Panc1 (cell line): ENCODE results near the gene CPLANE2. TPM values are rescaled to one million over a fixed set of nuclear protein-coding genes. Genes with fewer than 3 reads are reported as not detected.

Experiments used
- ATAC-seq: fragments of 200-7000 bp; cut with Tn5 transposase; 2 replicates; pipeline ENCODE4 v1.9.1; 2020; ENCODE audit warnings: mild to moderate bottlenecking, moderate library complexity
- BruUV-seq: library from RNA; stranded (reverse); fragments of 400-500 nt; replicated peaks from 2 replicates; lab custom pipeline; 2021; lab: Mats Ljungman, UMichigan
- CTCF ChIA-PET: fragments of 300-600 bp; sonication (Branson Sonifier 250); formaldehyde crosslinking; loops from one replicate; lab custom pipeline; 2022; ENCODE audit warnings: antibody characterized with exemption; lab: Charles Lee
- POLR2A ChIA-PET: fragments of 300-600 bp; sonication (Branson Sonifier 250); formaldehyde crosslinking; loops from one replicate; lab custom pipeline; 2022; ENCODE audit warnings: antibody characterized with exemption; lab: Charles Lee
- DNase-seq: peaks from one replicate; pipeline ENCODE4 v3.0.0-alpha.2; 2010; ENCODE audit warnings: low read depth, low spot score
- H3K27ac ChIP-seq: 2 replicates; pipeline ENCODE4 v1.5.1; 2011; ENCODE audit warnings: mild to moderate bottlenecking, low read length, inconsistent platforms
- H3K27me3 ChIP-seq: fragments of 200-500 bp; sonication (Bioruptor generic); 2 replicates; pipeline ENCODE4 v1.6.0; 2014; ENCODE audit warnings: low read length, inconsistent platforms; ENCODE audit not compliant: control insufficient read depth, insufficient read depth
- H3K36me3 ChIP-seq: fragments of 200-500 bp; sonication (Bioruptor generic); 2 replicates; pipeline ENCODE4 v1.5.1; 2014; ENCODE audit warnings: inconsistent platforms, mild to moderate bottlenecking, low read length, moderate library complexity; ENCODE audit not compliant: control insufficient read depth, insufficient read depth
- H3K4me1 ChIP-seq: 2 replicates; pipeline ENCODE4 v1.5.1; 2011; ENCODE audit warnings: inconsistent platforms, mild to moderate bottlenecking, low read length, moderate library complexity; ENCODE audit not compliant: control insufficient read depth, insufficient read depth
- H3K4me3 ChIP-seq, 2 experiments: 2 replicates each; pipeline ENCODE4 v1.5.1; 2011 to 2012; ENCODE audit warnings: low read depth in 2 of 2, low read length in 2 of 2, mild to moderate bottlenecking in 2 of 2, inconsistent platforms in 1 of 2, moderate library complexity in 1 of 2
- H3K9me3 ChIP-seq: fragments of 200-500 bp; sonication (Bioruptor generic); 2 replicates; pipeline ENCODE4 v1.5.1; 2014; ENCODE audit warnings: low read depth, mild to moderate bottlenecking, inconsistent platforms, low read length, moderate library complexity; ENCODE audit not compliant: control insufficient read depth, insufficient read depth
- CTCF ChIP-seq: fragments of 450-650 bp; IDR thresholded peaks from 2 replicates; pipeline ENCODE4 v1.5.1; 2017; ENCODE audit warnings: mild to moderate bottlenecking
- POLR2AphosphoS5 ChIP-seq: IDR thresholded peaks from 2 replicates; pipeline ENCODE4 v1.6.1; 2012; ENCODE audit warnings: mild to moderate bottlenecking, low read depth, low read length, moderate library complexity
- SIN3A ChIP-seq: IDR thresholded peaks from 2 replicates; pipeline ENCODE4 v1.6.1; 2012; ENCODE audit warnings: low read depth, mild to moderate bottlenecking, low read length, moderate library complexity, borderline replicate concordance; ENCODE audit not compliant: insufficient read depth
- TCF7L2 ChIP-seq: IDR thresholded peaks from 2 replicates; pipeline ENCODE4 v1.6.1; 2011; ENCODE audit warnings: mild to moderate bottlenecking, low read depth, low read length, inconsistent platforms
- in situ Hi-C: cut with HindIII; loops from 2 replicates; pipeline ENCODE4 v1.10.0; 2016; ENCODE audit warnings: low sequenced_read_pairs, low pct_unique_long_range_greater_than_20kb
- intact Hi-C: fragments of 100-400 bp; cut with micrococcal nuclease; formaldehyde crosslinking; loops from one replicate; pipeline ENCODE4 v1.10.0; 2022; ENCODE audit not compliant: unreplicated experiment
- total RNA-seq: library from RNA; stranded (reverse); gene quantifications from one replicate; pipeline ENCODE4 v1.2.1, GENCODE V29; 2021; ENCODE audit not compliant: unreplicated experiment
- TF ChIP-seq, protein P1 (sequence below), 2 experiments: IDR thresholded peaks; 2 replicates each; pipeline ENCODE4 v1.6.1; 2011 to 2012; ENCODE audit warnings: low read depth in 2 of 2, control low read depth in 1 of 2, low read length in 1 of 2, mild to moderate bottlenecking in 1 of 2, moderate library complexity in 1 of 2; ENCODE audit not compliant: insufficient read depth in 1 of 2

The CPLANE2 gene
- total RNA-seq, 1 experiment from 2014 or later = 17.8 TPM

- in situ Hi-C loops = no loop called here
These were observed 23.8 kb upstream of the CPLANE2 start for GRCh38 chr1:16260814-16261213.

DNA sequence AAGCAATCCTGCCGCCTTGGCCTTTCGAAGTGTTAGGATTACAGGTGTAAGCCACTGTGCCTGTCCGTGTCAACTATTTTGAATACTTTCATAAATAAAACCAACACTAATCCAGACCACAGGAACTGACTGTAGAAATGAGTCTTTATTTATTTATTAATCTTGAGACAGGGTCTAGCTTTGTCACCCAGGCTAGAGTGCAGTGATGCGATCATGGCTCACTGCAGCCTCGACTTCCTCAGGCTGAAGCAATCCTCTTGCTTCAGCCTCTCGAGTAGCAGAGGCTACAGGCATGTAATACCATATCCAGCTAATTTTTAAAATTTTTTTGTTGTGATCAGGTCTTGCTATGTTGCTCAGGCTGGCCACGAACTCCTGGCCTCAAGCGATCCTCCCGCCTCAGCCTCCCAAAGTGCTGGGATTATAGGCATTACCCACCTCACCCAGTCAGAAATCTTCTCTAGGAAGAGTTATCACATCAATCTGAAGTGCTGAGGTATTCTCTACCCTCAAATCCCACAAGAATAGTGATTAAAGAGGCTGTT, 21.7 kb upstream of the CPLANE2 start:
- POLR2A ChIA-PET = no interaction called here
- CTCF ChIA-PET = no interaction called here
- BruUV-seq = no TSS peak
- Histone ChIP-seq H3K9me3 (no peaks in the 10 kb centered on the region), H3K4me3 (no peak overlapping the region), H3K4me1 (no peaks in the 10 kb centered on the region), H3K36me3 (0 out of 2 replicates have a peak, but pooled peaks cover 2% of the 10 kb centered on the region), H3K27ac (no peak overlapping the region), H3K27me3 (no peaks in the 10 kb centered on the region)
- TF ChIP-seq, protein P1, sequence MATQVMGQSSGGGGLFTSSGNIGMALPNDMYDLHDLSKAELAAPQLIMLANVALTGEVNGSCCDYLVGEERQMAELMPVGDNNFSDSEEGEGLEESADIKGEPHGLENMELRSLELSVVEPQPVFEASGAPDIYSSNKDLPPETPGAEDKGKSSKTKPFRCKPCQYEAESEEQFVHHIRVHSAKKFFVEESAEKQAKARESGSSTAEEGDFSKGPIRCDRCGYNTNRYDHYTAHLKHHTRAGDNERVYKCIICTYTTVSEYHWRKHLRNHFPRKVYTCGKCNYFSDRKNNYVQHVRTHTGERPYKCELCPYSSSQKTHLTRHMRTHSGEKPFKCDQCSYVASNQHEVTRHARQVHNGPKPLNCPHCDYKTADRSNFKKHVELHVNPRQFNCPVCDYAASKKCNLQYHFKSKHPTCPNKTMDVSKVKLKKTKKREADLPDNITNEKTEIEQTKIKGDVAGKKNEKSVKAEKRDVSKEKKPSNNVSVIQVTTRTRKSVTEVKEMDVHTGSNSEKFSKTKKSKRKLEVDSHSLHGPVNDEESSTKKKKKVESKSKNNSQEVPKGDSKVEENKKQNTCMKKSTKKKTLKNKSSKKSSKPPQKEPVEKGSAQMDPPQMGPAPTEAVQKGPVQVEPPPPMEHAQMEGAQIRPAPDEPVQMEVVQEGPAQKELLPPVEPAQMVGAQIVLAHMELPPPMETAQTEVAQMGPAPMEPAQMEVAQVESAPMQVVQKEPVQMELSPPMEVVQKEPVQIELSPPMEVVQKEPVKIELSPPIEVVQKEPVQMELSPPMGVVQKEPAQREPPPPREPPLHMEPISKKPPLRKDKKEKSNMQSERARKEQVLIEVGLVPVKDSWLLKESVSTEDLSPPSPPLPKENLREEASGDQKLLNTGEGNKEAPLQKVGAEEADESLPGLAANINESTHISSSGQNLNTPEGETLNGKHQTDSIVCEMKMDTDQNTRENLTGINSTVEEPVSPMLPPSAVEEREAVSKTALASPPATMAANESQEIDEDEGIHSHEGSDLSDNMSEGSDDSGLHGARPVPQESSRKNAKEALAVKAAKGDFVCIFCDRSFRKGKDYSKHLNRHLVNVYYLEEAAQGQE (IDR thresholded peaks at IDR 0.05; ENCODE audit: insufficient read depth in 1 of 2, low read depth in 2 of 2, low read length in 1 of 2) = no peak
- TF ChIP-seq TCF7L2 = no peak
- no peak for TF ChIP-seq POLR2AphosphoS5
- no peak for TF ChIP-seq SIN3A
- no peak for TF ChIP-seq CTCF
- no peak for DNase-seq
- in situ Hi-C loops = no loop called here
- ATAC-seq = no peak
- intact Hi-C loops = no loop called here

More at GRCh38 chr1:16260814-16261213, 23.8 kb upstream of the CPLANE2 start:
- ChIA-PET POLR2A (interaction anchor here (0.6 kb wide), 1 partner anchor 722 kb away, joined by 6 read pairs; no protein-coding TSS in a partner anchor), CTCF (no interaction called here)
- no TSS peak for BruUV-seq
- ATAC-seq (no peak), DNase-seq (no peak)
- intact Hi-C loops = no loop called here
- Histone ChIP-seq H3K9me3 (no peaks in the 10 kb centered on the region), H3K27ac (no peak overlapping the region), H3K36me3 (0 out of 2 replicates have a peak, but pooled peaks cover under 1% of the 10 kb centered on the region), H3K4me3 (no peak overlapping the region), H3K27me3 (no peaks in the 10 kb centered on the region), H3K4me1 (no peaks in the 10 kb centered on the region)
- TF ChIP-seq SIN3A (no peak), CTCF (no peak), POLR2AphosphoS5 (no peak), TCF7L2 (no peak)
- TF ChIP-seq, protein P1 (IDR thresholded peaks at IDR 0.05; ENCODE audit: insufficient read depth in 1 of 2, low read depth in 2 of 2, low read length in 1 of 2) = no peak
